EL (cell line): Measurements from ENCODE around the gene PRKN.
"Not testable (repeated sequence)": the region's sequence is repeated elsewhere in the genome, so short reads cannot be mapped to it uniquely, and the experiment has no call there.

Experiments used
- DNase-seq: peaks from one replicate; pipeline ENCODE4 v3.0.0-alpha.2; 2016

The PRKN gene

DNA sequence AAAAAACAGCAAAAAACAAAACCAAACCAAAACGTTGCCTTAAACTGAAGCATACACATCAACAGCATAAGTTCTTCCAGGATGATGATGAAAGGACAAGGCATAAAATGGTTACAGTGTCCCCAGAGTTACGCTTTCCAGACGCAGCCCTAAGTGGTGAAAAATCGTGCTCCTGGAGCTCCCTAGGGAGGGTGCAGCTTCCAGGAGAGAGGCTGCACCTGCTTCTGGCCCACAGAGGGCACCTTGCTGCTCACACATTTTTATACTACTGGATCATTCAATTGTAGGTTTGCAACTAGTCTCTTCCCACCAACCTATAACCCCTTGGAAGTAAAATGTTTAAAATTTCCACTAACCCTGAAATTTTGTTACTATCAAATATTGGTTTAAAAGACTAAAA is 115.0 kb downstream of the PRKN start:
- no peak for DNase-seq

DNA sequence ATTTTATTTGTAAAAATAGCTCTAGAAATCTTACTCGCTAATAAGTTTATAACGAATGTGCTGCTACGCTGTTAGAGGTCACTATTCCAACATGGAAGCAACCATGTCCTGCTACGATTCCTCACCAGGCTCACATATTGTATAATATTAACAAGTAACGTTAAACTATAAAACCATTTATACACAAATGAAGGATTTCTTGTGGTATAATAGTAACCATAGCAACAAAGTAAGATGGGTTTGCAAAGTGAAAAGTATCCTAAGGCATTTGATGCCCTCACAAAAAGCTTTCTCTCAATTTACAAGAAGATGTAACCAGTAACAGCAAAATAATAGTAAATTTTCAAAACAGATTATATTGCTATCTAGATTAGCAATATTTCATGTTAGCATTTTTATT is 117.2 kb downstream of the PRKN start:
- DNase-seq = no peak

DNA sequence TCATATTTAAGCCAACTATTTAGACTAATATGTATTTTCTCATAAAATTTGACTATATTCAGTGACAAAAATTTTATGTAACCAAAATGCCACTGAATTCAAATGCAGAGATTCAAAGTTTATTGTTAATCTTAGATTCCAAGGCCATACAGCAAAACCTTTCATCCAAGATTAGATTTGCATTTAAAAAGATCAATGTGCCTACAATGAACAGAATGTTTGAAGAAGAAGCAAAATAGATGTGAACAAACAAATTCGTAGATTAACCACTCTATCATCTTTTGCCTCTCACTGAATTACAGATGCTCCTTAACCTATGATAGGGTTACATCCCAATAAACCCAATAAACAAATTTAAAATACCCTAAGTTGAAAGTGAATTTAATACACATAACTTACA is 121.7 kb downstream of the PRKN start:
- no peak for DNase-seq

DNA sequence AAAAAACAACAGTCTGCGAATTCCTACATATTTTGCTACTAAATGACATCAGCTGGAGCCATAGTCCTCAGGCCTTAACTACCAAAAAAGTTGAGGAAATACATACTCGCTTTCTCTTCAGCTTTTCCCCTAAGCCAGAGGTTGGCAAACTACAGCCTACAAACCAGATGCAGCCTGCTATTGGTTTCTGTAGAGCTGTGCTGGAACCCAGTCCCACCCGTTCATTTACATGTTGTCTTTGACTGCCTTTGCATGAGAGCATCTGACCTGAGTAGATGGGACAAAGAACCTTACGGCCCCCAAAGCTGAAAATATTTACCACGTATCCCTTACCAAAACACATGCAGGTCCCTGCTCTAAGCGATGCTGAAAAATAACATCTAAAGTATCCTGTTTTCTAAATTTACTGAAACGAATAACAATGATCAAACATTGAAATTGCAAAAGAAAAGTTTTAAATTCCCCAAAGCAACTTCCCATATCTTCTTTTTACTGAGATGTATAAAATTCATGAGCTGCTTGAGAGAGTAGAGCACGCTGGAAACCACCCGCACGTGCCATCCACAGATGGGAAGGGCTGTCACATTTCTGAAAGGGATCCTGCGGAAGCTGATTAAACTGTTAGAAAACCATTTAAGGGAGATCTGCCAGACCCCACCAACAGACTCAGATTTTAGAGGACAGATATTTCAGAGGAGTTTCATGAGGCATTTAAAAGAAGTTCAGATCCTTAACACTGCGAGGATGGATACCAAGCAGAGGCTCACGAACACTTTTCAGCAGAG is 124.1 kb downstream of the PRKN start:
- no peak for DNase-seq

DNA sequence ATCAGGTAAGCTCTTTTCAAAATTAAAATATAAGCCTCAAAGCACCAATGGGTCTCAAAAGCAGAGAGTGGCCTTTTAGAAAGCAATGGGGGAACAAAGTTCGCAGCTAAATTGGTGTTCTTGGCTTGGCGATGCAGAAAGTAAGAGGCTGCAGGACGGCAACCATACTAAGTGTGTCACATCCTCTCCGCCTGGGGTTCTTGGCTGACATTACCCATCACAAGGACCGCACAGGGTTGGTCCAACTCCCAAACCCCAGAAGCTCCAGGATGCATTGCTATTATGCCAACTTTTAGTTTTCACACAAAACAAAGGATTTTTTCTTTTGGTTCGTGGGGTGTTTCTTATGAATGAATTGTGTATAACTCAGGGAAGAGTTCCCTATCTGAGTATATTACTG is 124.8 kb downstream of the PRKN start:
- DNase-seq = no peak

DNA sequence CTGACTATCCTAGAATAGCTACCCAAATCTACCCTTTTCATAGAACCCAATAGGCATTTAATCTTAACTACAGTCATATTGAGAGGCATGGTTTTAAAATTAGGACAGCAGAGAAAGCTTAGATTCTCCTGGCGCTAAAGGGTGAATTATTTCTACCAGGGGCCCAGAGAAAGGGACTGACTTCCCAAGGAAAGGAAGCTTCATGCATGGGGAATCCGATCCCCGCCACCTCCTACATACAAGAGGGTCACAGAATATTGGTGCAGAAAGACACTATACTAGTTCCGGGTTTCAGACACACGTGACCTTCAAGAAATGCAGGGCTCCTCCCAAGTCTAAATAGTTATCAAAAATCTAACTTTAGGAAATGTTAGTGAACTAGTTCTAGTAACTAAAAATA is 130.9 kb downstream of the PRKN start:
- DNase-seq = no peak

DNA sequence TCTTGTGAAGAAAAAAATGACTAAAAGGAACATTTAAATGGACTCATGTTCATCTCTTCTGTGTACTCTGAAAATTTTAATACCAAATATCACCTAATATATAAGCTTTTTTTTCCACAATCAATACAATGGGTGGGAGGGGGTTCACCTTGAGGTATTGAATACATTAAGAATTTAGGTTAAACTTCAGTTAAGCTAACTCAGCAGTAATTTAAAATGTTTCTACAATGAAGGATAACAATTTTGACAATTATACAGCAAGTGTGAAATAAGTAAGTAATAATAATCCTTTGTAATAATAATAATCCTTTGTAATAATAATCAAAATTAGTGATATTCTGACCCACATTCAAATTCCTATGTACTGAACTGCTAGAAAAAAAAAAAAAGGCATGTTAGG is 136.0 kb downstream of the PRKN start:
- DNase-seq = no peak

DNA sequence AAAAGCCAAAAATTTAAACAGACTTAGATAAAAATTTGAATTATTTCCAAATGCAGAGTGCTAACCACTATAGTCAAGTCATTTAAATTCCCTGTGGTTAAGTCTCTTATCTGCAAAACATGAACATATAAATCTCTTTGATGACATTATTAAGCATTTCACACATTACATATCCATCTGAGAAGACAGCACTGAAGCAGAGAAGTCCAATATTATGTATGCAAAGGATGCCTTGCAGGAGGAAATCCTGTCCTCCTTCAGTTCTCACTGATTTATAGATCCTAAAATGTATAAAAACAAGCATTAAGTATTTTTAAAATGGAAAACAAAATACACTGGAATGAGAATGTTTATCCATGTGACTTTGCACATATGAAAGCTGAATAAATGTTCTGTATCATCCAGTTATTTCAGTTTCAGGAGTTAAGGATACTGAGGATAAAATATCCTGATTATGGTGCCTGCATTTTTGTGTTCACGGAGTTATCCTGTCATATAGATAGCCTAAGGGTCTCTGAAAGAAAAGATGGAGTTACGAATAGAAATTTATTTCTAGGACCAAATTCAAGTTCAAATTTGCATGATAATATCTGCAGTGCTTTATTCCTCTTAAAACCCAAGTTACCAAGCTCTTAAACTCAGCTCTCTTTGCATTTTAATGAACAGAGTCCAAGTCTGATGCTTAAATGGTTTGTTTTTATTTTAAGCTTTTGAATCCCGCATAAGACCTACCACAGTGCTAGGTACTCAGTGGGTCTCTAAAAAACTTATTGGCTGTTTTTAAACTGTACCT is 145.4 kb downstream of the PRKN start:
- no peak for DNase-seq

DNA sequence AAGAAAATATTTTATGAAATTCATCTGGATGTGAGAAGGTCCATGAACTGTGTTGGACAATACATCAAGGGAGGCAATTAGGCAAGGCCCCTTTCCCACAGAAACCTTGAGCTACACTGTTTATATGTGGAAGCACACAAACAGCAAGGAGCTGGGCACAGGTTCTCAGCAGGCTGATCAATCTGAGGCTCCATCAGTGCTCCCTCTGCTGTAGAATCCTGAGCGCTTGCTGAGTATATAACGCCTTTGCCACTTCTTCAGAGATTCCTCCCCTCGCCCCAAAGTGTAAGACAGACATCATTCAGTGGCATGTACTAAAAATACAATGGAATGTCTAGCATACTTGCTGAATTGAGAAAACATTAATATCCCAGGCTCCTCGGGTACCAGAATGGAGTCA is 146.9 kb downstream of the PRKN start:
- no peak for DNase-seq

DNA sequence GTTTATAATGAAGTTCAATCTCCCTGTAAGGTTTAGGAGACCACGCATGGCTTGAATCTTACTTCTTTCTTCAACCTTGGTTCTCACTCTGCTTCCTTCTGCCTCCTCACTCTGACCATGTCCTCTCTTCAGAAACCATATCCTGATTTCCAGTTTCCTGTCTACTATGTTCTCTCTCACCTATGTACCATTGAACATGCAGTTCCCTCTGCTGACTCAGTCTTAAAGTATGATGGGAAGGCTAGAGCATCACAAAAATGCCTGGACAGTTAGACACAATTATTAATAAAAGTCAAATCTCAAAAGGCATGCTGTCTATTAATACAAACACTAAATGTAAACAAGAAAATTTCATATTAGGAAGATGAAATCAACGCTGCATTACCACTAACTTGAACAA is 151.6 kb downstream of the PRKN start:
- DNase-seq = no peak

DNA sequence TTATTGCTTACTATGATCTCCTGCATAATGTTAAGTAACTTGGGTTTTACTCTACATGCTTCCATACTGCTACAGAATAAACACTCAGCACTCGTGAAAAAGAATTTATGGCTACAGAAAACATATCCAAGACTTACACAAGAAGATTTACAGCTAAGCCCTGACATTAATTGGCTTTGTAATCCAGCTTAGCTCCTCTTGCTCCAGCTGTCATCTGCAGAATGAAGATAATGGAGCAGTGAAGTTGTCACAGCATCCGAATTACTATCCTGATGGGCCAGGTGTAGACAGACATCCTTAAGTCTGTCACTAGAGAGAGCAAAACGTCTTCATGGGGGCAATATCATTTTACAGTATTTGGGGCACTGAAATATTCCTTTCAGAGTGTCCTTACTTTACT is 155.3 kb downstream of the PRKN start:
- no peak for DNase-seq

DNA sequence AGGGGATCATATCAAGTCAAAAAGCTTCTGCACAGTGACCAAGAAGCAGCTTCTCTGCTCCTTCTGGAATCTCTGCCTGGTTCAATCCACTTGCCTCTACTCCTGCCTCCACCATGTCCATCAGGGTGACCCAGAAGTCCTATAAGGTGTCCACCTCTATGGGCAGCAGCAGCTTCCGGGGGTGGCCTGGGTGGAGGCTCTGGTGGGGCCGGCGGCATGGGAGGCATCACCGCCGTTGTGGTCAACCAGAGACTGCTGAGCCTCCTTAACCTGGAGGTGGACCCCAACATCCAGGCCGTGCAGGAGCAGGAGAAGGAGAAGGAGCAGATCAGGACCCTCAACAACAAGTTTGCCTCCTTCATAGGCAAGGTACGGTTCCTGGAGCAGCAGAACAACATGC is 159.3 kb downstream of the PRKN start:
- no peak for DNase-seq

DNA sequence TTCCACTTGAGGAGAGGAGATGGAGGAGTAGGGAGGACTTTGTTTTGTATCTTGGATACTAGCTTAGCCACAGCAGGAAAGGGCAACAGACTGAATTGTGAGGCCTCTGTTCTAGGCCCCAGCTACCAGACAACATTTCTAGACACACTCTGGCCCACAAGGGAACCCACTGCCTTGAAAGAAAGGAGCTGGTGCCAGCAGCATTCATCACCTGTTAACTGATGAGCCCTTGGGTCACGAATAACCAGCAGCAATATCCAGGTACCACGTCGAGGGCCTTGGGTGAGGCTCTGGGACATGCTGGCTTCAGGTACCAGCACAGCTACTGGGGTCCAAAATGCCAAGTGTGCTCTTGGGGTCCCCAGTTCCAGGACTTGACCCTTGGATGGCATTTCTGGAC is 165.5 kb downstream of the PRKN start:
- DNase-seq = no peak

DNA sequence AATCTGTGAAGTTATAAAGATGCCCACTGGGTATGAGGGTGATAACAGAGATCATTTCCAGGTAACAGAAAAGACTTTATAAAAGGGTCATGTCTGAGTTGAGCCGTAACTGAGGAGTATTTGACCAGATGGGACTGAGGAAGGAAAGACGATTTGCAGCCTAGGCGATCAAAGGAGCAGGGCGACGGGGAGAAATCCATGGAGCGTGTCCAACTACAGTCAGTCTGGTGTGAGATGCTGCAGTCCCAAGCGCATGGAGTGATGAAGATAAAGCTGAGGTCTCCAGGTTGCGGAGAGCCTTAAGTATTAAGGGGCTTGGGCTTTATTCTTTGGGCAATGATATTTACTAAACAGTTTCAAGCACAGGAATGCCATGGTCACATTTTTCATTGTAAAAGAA is 166.7 kb downstream of the PRKN start:
- DNase-seq = no peak

DNA sequence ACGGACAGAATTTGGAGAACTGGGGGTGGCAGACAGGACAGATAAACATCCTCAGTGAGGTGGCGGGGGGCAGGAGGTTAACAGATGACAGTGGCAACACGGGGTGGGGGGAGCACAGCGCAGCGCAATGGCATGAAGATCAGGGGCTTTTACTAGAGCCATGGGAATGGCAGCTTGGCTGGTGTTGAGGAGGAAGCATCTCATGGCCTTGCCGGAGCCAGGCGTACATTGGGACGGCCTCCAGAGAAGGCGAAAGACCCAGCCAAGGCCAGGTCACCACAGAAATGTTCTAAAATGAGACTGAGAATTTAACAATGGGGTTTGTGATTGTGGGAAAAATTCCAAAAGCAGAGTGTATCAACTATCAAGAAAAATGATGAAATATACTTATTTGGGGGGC is 173.0 kb downstream of the PRKN start:
- no peak for DNase-seq

DNA sequence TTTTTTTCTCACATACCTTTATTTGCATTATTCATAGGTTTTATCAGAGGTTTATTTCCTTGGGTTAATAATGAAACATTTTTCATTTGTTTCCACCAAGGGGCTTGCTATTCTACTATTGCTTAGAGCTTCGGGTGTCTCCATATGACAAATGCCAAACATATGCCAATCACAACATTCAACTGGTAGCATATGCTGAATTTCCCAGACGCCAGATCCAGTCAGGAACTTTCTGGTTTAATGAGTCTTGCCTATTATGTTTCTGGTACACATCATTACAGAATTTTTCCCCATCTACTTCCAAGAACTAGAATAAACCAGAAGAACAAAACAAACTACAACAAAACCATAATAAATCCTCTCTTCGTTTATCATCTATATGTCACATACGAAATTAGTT is 180.7 kb downstream of the PRKN start:
- no peak for DNase-seq

DNA sequence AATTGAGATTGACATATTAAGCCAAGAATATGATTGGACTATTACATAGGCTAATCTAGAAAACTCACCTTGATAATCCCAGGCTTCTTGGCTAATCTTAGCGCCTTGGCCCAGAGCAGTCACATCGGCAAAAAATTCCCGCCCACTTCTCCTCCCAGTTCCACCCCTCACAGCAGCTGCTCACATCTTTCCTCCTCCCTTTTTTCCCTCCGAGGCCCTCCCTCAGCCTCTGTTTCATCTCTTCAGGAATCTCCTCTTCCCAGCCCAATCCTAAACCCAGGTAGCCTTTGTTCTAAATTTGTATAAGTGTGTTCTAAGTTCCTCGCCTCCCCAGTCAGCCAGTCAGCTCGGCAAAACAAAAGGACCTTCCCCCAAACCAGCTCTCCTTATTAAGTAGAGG is 184.3 kb downstream of the PRKN start:
- no peak for DNase-seq

DNA sequence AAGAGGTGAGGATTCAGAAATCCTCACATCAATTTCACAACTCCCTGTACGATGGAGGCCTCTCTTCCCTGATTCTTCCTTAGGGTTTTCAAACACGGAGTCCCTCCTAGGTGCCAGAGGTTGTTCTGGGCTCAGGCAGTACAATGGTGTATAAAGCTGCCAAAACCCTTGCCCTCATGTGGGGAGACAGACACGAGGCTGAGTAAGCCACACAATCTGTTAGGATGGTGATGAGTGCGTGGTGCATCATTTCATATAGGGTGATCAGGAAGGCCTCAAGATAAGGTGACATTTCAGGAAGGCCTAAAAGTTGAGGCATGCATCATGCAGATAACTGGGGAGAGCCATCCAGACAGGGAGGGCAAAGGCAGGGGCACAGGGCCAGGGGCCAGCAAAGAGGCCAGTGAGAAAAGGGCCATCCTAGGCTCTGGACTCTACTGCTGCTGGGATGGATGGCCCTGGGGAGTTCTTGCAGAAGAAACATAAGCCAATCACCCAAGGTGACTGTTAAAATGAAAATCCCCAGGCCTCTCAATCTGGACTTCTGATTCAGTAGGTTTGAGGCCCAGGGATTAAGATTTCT is 186.5 kb downstream of the PRKN start:
- DNase-seq = no peak

DNA sequence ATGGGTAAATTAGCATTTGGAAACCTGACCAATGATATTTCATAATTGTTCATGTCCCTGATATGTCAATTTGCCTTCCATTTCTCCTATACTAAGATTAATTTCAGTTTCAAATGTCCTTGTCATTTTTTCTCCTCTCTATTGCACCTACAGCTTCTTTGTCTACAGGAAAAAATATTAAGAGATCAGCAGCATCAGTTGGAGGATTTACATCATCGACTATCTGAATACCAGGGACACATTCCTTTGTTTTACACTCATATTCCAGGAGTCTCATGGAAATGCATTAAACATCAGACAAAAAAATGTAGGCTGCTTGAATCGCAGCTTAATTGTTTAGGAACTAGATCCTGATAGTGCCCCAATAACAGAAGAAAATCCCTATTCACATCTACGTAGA is 188.2 kb downstream of the PRKN start:
- DNase-seq = no peak

DNA sequence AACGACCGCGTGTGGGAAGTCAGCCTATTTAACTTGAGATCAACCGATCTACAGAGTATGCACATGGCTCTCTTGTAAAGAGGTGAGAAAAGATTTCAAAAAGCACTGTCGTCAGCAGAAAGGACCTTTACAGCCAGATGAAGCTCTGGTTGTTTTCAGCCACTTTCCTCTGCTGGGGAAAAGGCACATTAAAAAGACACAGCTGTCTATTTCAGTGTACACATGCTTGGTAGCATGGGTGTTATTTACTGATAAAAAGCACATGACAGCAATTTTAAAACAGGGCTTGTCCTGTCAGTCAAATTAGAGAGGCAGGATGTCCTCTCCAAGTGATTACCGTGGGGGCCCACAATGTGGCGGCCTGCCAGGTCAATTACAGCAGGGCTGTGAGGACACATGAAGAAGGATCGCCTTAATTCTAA is 188.9 kb downstream of the PRKN start:
- DNase-seq = no peak

DNA sequence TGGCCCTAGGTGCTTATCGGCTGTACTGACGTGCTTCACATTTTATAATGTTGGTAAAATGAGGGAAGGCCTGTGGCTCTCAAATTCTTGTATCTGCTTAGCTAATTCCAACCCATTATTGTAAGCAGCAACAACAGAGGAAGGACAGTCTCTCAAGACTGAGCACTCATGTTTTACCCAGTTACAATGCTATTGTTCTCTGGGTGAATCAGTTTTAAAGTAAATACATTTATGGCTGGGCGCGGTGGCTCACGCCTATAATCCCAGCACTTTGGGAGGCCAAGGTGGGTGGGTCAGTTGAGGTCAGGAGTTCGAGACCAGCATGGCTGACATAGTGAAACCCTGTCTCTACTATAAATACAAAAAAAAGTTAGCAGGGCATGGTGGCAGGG is 194.6 kb downstream of the PRKN start:
- no peak for DNase-seq

DNA sequence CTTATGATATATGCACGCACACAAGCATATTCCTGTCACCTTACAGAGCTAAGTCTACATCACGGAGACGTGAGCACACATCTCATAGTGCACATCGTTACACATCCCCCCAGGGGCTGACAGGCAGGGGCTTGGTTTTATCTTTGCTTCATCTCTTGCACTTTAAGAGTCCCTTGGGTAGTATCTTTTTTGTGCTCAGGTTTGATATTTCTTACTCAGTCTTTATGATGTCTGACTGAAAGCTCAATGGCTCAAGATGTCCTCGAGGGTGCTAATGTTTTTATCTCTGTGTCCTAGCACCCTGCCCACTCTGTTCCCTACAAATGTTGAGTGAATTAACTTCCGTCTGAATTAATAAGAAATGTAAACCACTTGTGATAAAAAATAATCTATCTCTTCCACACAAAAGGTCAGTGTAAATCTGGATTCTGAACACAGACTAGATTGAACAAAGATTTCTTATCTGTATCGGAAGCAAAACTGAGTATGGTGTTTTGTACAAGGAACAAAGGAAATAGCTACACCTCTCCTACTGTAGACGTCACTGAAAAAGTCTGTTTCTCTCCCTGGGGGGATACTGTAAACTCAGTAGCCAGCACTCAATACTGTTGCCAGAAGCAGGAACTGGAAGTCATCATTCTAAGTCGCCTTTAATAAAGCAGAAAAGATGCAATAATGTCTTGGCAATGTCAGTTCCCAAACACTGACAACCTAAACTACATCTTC is 195.1 kb downstream of the PRKN start:
- DNase-seq = no peak

DNA sequence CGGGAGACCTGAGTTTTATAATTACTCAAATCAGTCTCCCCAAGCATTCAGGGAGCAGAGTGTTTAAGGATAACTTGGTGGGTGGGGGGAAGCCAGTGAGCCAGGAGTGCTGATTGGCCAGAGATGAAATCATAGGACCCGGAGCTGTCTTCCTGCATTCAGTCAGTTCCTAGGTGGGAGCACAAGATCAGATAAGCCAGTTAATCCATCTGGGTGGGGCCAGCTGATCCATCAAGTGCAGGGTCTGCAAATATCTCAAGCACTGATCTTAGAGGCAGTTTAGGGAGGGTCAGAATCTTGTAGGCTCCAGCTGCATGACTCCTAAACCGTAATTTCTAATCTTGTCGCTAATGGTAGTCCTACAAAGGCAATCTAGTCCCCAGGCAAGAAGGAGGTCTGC is 196.2 kb downstream of the PRKN start:
- DNase-seq = not testable (repeated sequence)

DNA sequence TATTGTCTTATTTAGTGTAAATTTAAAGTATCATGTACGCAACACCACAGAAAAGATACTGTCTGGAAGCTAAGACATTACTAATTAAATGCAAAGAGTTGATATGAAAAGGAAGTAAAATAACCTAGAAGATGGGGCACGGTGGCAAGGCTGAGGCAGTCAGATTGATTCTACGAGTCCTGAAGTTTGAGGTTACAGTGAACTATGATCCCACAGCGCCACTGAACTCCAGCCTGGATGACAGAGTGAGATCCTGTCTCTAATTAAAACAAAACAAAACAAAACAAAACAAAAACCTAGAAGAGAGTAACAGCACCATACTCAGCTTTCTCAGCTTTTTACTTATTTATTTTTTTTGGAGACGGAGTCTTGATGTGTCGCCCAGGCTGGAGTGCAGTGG is 199.0 kb downstream of the PRKN start:
- DNase-seq = no peak
